Posterior cingulate gyrus (tissue), 11 donors: ENCODE measurements around the gene LDLRAD3.

Experiments
- DNase-seq, 10 donors: peaks; one replicate each; pipeline versions ENCODE4 v3.0.0 to v3.0.0-alpha.2; 2020 to 2021; ENCODE audit warnings: mixed read lengths in 3 of 10
- intact Hi-C: fragments of 100-400 bp; cut with DNase I; formaldehyde crosslinking; loops from one replicate; pipeline ENCODE4 v1.15.1; 2023

The LDLRAD3 gene

DNA sequence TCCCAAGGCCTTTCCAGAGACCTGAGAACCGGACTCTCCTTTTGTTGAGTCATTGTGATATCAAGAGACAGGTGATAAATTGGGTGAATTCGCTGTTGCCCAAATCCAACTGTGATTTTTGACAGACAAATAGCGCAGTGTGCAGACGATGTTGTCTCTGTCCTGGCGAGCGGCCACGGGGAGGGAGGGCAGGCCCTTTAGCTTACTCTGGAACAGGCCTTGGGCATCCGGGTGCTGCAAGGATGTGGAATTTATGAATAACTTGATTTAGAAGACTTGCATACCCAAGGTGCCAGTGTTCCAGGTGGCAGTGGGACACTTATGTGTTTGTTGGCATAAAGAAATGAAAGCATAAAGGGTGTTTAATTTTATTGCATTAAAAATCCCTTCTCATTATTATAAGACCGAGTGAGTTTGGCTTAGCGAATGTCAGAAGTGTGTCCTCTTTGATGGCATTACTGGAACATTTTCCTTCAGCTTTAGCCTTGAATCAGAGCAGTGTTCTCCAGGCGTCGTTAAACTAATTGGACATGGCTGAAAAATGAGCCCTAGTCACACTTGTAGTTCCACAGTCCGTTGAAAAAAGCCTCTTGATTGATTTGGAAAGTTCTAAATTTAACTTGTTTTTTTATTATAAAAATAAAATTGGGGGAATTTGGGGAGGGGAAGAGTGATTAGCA, 9.4 kb downstream of the LDLRAD3 start:
- intact Hi-C loops: no loop called here
- DNase-seq: peak in 8 of 10 donors; percentile 36 to 92 (median 68)

DNA sequence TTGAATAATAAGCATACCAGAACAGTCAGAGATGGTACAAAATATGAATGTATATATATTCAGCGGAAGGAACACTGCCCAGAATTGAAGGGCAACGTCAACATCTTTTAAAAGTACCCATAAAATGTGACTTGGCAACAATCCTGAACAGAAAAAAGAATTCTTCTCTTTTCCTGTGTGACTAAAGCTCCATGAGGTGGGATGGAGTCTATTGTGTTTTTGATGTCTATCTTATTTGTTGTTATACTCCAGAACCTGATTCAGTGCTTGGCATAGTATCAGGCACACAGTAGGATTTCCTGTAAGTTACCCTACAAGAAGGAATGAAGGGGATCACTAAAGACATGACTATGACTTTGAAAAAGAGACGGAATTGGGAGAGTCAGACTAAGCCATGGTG, 10.3 kb downstream of the LDLRAD3 start:
- no peak for DNase-seq
- intact Hi-C loops: no loop called here

DNA sequence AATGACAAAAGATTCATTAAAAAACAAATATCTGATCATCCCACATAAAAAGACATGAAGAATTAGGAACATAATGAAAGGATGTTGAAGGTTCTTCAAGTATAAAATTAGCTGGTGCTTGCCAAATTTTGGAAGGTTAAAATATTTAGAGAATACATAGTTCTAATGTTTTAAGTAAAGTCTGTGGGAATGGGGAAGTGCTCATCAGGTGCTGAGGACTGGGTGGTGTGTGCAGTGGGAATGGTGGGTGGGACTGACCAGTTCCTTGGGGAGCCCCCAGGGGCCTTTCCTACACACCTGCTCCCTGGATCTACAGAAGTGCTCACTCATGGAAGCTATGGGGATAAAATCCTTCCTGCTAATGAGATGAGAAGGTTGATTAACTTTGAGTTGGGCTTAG, 11.8 kb downstream of the LDLRAD3 start:
- DNase-seq: no peak
- intact Hi-C loops: no loop called here

DNA sequence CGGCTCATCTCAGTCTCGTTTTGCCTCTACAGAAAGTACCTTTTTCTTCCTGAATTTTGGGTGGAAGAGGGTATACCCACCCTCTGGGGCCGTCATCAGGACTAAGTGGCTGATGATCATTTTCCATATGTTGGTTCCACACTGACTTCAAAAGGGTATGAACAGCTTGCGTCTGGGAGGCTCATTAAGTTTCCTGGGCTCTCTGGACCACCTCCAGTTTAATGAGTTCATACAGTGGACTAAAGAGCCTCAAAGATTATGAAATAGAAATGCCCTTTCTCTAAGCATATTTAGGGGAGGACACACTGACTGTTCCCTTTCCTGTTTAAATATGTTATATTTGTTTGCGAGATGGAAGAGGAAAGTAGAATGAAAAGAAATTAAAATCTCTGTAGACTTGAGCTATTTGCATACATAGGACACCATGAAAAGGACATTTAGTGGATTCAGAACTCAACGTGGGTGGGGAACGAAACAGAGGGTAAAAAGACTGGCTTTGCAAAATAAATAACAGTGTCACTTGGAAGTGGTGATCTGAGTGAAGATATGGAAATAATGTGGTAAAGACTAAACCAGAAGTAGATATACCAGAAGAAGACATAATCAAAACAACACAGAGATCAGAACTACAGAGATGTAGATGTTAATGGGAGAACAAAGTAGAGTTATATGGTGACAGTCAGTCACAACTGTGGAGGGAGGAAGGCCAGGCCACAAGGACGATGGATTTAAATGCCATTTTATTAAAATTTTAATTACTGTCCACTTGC, 18.7 kb downstream of the LDLRAD3 start:
- intact Hi-C loops: no loop called here
- DNase-seq: no peak

DNA sequence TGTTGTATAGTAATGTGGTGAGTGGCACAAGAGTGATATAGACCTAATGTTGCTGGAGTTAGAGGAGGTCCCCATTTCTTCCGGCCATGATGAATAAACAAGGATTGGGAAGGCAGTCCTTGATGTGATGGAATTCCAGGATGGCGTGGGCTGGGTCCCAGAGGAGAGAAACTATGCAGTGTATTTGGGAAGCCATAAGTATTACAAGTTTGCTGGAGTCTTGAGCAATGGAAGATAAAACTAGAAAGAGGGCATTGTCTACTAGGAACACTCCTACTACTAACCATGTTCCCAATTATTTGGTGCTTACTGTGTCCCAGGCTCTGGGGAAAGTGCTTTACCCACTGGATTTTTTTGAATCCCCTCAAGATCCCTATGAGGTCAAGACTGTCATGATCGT, 20.0 kb downstream of the LDLRAD3 start:
- intact Hi-C loops: no loop called here
- no peak for DNase-seq

DNA sequence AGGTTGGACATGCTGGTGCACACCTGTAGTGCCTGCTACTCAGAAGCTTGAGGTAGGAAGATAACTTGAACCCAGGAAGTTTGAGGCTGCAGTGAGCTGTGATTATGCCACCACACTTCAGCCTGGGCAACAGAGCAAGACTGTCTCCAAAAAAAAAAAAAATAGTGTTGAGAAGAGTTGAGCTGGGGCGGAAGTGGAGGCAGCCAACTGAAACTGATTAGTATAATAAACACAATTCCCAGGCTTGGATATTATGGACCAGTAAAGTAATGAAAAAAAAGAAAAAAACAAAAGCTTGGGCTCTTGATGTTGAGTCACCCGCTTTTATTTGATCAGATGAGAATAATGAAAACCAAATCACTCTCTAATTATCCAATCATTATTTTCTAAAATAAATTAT, 21.0 kb downstream of the LDLRAD3 start:
- intact Hi-C loops: no loop called here
- DNase-seq: no peak

DNA sequence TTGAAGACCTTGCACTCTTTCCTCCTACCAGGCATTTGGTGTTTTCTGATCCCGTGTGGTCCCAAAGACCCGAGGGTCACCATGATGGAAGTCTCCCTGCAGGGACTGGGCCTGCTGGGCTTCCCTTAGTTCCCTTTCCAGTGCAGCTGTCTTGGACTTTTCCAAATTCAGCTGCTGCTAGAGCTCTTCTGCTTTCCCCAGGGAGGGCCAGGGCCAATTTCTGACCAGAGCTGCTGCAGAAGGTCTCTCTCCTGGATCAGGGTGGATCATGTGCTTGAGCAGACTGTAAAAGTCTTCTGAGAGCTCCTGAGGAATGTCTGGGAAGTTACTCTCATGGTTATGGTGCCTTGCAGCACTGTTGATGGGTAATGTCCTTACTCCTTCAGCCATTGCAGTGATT, 23.2 kb downstream of the LDLRAD3 start:
- intact Hi-C loops: no loop called here
- no peak for DNase-seq

DNA sequence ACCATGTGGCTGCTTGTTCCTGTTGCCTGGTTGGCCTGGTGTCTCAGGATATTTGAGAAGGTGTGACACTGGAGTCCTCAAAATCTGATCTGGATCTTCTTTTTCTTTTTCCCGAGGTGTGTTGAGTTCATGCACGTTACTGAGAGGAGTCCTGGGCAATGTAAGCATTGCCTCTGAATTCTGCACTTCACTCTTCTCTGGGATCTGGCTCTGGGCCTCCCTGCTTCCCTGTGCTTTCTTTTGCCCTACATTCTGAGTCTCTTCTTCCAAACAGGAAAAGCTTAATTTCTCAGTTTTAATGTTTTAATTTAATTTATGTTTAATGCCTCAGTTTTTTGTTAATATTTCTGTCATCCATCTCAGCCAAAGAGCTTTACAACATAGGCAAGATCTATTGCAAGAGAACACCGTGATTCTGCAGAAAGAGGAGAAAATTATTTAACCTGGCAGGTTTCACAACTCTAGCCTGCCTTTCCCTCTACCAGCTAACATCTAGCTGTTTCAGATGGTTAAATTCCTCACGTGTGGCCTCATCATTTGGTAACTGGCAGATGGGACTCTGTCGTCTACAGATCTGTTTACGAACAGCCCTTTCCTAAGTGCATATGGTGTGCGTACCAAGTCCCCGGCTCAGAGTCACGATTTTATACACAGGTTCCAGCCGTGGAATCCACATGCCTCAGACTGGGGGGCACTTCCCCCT, 24.7 kb downstream of the LDLRAD3 start:
- no peak for DNase-seq
- intact Hi-C loops: no loop called here

DNA sequence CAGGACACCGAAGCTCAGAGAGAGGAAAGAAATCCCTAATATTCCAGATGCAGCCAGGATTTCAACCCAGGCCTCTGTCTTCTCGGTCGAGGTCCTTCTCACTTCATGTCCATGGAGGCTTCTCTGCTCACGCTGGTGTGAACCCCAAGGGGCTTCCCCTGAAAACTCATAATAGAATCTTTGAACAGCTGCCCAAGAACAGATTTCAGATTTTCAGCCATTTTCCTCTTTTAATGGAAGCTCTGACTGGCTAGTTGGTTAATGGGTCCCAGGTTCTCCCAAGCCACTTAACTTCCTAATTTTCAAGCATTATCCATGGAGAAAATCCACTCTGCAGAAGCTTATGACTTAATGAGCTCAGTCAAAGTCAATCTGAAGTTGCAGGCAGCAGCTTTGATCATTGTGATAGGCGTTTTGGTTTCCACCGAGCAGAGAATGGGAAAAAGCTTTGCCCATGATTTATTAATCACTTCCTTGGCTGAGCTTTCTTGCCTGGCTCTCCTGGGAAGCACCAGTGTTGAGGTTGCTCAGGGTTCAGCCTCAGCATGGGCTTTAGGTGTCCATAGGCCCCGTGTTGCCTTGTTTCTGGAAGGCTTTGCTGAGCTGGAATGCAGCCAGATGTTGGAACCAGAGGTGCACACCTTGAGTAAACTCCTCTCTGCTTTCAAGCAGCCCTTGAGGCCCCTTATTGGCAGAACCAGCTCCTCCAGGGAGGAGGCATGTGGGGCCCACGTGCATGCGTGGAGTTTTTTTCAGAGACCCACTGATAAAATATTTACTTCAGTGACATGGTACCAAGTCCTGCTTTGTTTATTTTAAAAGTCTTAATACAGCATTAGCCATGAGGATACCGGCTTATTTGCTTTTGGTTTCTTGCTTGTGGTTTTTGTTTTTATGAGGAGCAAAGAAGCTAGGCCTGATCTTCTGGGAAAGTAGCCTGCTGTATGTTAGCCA, 25.5 kb downstream of the LDLRAD3 start:
- DNase-seq: no peak
- intact Hi-C loops: no loop called here

DNA sequence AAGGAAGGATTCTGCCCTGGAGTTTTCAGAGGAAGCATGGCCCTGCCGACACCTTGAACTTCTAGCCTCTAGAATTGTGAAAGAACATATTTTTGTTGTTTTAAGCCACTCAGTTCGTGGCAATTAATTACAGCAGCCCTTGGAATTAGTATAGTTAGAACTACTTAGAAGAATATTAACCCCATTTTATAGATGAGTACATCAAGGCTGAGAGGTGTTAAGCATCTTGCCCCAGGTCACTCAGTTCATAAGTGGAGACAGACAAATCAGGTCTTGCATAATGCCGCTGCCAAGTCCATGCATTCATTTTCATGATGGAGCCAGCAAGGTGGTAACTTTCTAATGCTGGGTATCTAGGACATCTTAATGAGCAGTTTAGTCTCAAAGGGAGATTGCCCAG, 26.6 kb downstream of the LDLRAD3 start:
- intact Hi-C loops: no loop called here
- DNase-seq: no peak

DNA sequence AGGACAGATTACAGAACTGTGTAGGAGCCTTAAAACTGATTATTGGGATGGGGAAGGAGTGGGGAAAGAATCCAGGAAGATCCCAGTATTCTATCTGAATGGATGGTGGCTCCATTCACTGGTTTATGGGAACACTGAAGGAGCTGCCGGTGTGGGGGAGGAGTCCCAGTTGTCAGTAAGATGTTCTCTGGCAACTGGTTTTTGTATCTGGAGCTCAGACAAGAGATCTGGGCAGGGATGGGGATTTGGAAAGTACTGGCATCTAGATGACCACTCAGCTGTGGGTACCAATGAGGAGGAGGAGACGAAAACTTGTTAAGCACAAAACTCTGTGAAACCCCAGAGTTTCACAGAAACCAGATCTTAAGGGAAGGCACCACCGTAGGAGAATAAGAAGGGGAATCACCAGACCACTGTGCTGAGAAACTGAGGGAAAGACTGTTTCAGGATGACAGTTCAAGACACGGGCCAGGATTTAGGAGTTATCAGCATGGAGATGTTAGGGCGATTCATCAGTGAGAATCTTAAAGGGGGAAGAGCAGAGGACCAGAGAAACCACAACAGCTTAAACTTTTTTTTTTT, 28.1 kb downstream of the LDLRAD3 start:
- DNase-seq: no peak
- intact Hi-C loops: no loop called here

DNA sequence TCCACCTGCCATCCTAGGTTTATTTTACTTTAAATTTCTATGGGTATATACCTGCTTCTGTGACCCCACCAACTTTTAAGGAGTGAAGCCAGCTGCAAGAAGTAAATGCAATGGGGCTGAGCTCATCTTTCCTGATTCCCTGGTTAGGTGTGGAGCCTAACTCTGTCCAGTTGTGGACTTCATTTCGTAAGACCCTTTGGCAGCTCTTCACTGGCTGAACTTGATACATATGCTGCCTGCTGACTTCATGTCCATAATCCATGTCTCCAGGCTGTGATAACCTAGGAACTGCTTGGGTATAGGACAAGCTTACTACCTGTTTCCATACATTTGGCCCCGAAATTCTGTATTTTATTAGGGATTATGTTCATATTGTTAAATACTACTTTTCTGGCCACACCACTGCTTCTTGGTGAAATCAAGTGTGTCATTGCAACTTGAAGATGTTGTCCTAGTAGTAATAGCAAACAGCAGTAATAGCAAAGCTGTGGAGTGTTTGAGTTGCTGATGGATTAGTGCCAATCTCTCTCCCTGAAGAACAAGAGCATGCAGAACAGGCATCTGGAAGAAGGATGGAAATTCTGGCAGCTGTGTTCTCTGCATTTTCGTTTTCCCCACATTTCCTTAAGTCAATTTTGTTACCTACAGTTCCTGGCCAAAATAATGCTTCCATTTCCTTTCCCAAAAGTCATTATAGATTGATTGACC, 31.2 kb downstream of the LDLRAD3 start:
- DNase-seq: no peak
- intact Hi-C loops: no loop called here

DNA sequence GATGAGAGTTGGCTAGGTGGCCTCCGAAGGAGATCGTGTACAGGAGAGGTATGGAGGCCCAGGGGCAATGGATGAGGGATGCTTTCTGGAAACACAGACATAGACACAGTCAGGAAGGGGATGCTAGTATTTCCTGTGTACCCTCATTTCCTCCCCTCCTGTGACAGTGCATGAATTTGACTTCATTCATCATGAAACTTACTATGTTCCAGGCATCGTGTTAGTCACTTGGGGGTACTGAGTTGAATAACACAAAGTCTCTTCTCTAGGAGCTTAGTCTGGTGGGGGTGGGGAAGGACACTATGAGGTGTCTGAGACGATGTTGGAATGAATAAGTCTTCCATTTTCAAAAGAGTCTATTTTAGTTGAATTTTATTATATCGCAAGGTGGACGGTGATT, 32.6 kb downstream of the LDLRAD3 start:
- intact Hi-C loops: no loop called here
- DNase-seq: no peak

DNA sequence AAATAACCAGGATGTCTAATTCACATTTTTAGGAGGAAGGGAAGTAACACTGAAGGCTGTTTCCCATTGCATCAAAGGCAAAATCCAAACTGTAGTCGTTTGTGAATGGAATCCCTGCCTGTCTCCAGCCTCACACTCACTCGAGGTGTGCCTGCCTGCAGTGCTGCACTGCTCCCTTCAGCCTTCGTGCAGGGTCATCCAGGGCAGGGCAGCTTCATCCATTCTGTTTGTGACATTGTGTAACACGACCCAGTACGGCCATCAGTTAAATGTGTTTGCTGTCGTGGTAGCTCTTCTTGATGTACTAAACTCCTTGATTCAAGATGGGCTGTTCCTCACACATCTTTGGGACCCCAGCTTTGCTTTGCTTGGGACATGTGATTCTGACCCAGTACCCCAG, 34.3 kb downstream of the LDLRAD3 start:
- DNase-seq: no peak
- intact Hi-C loops: no loop called here

DNA sequence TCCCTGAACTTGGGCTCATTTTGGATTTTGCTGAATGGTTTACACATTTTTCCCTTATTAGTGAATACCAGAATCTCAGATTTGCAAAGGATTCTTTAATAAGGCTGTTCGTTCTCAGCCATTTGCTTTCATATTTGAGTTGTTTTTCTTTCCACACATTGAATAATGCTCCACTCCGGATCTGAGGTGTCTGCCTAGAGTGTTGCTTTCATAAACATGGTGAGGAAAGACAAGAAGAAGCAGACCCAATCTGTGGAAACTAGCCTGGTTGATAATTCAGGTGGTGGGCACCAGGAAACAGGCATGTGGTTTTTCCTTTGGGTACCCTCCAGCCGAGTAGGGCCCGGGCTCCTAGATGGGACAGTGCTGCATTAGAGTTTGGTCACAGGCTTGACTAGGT, 35.0 kb downstream of the LDLRAD3 start:
- no peak for DNase-seq
- intact Hi-C loops: no loop called here

DNA sequence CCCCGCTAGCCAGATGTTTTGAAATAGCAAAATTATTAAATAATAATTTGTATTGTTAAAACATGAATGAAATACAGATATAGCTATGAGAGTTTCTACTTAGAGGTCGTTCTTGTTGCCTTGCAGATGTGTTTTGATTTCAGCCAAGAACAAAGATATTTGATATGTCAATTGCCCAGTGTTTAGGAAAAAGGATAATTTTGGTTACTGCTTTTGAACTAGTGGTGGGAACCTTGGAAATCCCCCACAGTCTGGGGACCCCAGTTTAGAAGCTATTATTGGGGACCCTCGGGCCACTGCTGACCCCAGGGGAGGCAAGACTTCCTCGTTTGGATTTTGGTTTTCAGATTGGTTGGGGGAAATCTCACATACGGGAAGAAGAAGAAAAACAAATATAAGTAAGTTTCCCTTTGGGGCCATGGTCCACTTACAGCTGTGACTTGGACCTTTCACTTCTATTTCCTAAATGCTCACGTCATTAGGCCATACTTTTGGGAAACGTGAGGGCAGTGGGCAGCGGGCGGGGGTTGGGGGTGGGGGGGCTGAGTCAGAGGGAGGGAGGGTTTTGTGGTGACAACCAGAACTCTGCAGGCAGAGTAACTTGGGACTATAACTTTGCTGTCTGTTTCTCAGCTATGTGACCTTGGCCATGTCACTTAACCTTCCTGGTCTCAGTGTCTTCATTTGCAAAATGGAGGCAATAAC, 37.0 kb downstream of the LDLRAD3 start:
- no peak for DNase-seq
- intact Hi-C loops: no loop called here

DNA sequence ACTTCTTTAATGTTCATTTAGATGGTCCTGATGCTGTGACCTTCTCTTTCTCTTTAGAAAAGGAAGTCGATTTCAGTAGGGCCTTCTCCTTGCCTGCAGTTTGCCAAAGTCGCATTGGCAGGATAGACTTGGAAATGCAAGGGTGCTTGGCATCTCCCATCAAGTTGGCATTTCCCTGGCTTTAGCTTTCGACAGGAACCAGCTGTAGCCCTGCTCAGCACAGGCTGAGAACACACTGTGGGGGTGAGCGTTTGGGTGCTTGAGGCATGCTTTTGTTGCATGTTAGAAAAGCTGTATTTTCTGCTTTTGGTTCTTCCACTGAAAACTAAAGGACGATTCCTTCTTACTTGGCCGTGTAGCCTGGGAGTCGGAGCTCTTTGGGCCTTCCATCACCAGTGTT, 37.7 kb downstream of the LDLRAD3 start:
- intact Hi-C loops: no loop called here
- peak in 9 of 10 donors; percentile 16 to 93 (median 52) for DNase-seq

DNA sequence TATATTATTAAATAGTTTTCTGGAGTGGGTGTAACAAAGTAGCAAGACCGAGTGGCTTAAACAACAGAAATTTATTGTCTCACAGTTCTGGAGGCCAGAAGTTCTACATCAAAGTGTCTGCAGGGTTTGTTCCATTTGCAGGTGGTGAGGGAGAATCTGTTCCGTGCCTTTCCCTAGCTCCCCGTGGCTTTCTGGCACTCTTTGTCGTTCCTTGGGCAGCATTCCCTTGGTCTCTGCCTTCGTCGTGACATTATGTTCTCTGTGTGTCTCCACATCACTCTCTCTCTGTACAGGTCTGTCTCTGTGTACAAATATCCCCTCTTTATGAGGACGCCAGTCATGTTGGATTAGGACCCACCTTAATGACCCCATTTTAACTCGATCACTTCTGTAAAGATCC, 38.2 kb downstream of the LDLRAD3 start:
- intact Hi-C loops: no loop called here
- DNase-seq: no peak

DNA sequence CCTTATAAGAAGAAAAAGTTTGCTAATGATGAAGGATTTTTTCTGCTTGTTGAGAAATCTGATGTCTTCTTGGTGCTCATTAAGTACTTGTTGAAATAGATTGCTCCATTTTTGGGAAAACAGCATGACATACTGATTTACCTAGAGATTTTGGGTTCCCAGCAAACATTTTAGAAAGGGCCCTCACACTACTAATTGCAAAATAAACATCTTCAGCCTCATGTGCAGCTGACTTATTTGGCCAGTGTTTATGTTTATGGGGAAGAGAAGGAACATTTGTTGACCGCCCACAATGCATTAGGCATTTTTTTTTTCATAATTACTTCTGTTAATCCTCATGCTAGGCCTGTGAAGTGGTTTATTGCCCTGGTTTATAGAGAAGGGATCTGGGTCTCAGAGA, 40.1 kb downstream of the LDLRAD3 start:
- DNase-seq: no peak
- intact Hi-C loops: no loop called here
